Left ventricle myocardium superior (tissue), 1 donor: ENCODE measurements around the gene SLC52A3. TPM values are rescaled to one million over a fixed set of nuclear protein-coding genes. Genes with fewer than 3 reads are reported as not detected.
"Not testable (repeated sequence)": the region's sequence is repeated elsewhere in the genome, so short reads cannot be mapped to it uniquely, and the experiment has no call there.

Experiments used
- ATAC-seq: fragments of 200-7000 bp; cut with Tn5 transposase; one replicate; pipeline ENCODE4 v1.9.1; 2020; ENCODE audit warnings: mild to moderate bottlenecking, moderate library complexity
- DNase-seq: peaks from one replicate; pipeline ENCODE4 v3.0.0-alpha.2; 2020
- intact Hi-C: fragments of 100-400 bp; cut with micrococcal nuclease; formaldehyde crosslinking; loops from one replicate; pipeline ENCODE4 v1.11.0; 2022
- long read RNA-seq: library from polyadenylated mRNA; unstranded; transcript quantifications from one replicate; pipeline ENCODE4 v2.0.0, GENCODE V29; 2021
- total RNA-seq: library from RNA; stranded (reverse); fragmentation: NEBNext Ultra II Directional; extraction: Animal tissue kit (Norgen Biotek cat#: 25700); gene quantifications from one replicate; pipeline ENCODE4 v1.2.1, GENCODE V29; 2021
- donor health status: DM: no; HTN: yes; CAD: no; lungs with severe emphysema.

SLC52A3 gene
- 1.9 TPM for total RNA-seq
- long read RNA-seq, partial matches to known transcripts = 0 of 3 reads
- long read RNA-seq, other reads (novel, unspliced or antisense) = 1 of 3 reads

DNA sequence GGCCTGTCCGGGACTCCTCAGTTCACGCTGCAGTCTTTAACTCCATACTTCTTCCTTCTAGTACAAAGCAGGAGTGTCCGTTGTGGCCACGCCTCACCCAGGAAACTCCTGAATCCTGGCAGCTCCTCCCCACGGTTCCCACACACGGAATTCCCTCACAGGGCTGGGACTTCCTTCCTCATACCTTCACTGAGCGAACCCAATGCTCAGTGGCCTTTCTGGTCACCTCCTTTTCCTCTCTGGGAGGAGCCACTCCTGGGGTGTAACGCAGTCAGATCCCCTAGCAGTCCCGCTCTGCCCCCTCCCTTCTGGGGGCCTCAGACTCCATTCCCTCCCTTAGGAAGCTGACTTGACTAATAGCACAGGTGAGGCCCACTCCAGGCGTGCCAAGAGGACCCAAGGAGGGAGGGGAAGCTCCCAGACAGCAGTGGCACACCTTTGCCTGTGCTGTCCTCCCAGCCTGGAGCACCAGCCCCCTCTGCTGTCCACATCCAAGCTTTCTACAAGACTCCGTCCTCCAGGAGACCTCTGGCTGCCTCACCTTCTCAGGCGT, at the start of gene SLC52A3:
Gene SLC52A3 (minus strand): TSS at position 75 of the 553 bp plus-strand sequence. CDS start 2,726 bp downstream, outside the sequence.
- DNase-seq = no peak
- intact Hi-C loops = no loop called here
- ATAC-seq = peak; percentile 81

DNA sequence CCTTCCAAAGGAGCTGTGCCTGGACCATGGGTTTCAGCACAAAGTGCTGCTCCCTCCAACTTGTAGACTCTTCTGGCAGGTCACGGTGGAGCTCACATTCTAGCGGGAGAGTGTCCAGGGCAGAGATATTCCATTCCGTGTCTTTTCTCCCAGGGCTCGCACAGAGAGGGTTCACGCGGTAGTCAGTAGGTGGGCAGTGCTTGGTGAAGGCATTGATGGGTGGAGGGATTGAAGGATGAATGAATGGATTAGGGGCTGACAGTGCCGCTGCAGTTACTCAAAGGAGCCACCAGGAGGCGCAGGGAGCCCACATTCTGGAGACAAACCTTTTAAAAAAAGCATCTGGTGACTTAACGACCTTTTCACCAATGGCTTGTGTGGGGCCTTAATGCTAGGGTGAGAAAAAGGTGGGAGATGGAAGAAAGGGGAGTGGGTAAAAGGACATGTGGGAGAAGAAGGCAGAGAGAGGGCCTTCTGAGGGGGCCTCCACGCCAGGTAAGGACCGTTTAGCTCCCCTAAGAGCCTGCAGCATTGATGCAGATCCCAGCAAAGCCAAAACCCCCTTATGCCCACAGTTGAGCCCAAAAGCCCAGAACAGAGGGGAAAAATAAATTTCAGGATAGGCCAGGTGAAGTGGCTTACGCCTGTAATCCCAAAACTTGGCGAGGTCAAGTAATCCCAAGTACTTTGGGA, 47.8 kb upstream of the SLC52A3 start:
- intact Hi-C loops = loop anchor here (2.0 to 10.0 kb wide), 2 partner anchors 141 to 399 kb away; no protein-coding TSS in a partner anchor
- ATAC-seq = peak; percentile 59
- peak; percentile 70 for DNase-seq

DNA sequence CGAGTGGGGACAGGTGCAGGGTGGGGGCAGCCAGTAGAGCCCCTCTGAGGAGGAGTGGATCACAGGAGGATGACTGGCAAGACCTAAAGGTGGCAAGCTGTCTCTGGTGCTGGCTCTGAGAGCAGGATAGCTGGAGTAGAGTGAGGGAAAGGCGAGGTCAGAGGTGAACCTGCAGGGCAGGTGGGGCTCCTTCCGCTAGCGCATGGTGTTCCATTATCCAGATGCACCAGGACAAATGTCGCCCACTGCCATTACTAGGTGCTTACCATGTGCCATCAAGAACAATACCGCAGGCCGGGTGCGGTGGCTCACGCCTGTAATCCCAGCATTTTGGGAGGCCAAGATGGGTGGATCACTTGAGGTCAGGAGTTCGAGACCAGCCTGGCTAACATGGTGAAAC, 46.9 kb upstream of the SLC52A3 start:
- intact Hi-C loops = loop anchor here (10.0 kb wide), 1 partner anchor 400 kb away; no protein-coding TSS in a partner anchor
- DNase-seq = no peak
- no peak for ATAC-seq

DNA sequence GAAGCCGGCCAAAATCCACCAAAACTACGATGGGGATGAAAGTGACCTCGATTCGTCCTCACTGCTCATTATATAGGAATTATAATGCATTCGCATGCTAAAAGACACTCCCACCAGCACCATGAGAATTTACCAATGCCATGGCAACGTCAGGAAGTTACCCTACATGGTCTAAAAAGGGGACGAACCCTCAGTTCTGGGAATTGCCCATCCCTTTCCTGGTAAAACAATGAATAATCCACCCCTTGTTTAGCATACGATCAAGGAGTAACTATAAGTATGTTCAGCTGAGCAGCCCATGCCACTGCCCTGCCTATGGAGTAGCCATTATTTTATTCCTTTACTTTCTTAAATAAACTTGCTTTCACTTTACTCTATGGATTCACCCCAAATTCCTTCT, 45.1 kb upstream of the SLC52A3 start:
- ATAC-seq (no peak), DNase-seq (no peak)
- intact Hi-C loops = loop anchor here (10.0 kb wide), 1 partner anchor 401 kb away; no protein-coding TSS in a partner anchor

DNA sequence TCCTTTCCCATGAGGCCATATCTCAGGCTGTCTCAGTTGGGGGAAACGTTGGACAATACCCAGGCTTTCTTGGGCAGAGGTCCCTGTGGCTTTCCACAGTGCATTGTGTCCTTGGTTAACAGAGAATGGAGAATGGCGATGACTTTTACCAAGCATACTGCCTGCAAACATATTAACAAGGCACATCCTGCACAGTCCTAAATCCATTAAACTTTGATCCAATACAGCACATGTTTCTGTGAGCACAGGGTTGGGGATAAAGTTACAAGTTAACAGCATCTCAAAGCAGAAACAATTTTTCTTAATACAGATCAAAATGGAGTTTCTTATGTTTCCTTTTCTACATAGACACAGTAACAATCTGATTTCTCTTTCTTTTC, 44.1 kb upstream of the SLC52A3 start:
- DNase-seq, ATAC-seq: not testable (repeated sequence)
- intact Hi-C loops = loop anchor here (10.0 kb wide), 1 partner anchor 402 kb away; no protein-coding TSS in a partner anchor

DNA sequence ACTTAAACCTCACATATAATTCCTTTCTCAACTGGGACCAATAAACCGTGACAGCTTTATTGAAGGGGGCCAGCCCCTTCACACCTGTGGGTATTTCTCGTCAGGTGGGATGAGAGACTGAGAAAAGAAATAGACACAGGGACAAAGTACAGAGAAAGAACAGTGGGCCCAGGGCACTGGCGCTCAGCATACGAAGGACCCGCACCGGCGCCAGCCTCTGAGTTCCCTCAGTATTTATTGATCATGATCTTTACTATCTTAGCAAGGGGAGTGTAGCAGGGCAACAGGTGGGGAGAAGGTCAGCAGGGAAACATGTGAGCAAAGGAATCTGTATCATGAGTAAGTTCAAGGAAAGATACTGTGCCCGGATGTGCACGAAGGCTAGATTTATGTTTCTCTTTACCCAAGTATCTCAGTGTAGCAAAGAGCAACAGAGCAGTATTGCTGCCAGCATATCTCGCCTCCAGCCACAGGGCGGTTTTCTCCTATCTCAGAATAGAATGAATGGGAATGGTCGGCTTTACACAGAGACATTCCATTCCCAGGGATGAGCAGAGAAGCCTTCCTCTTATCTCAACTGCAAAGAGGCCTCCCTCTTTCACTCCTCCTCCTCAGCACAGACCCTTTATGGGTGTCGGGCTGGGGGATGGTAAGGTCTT, 43.6 kb upstream of the SLC52A3 start:
- not testable (repeated sequence) for ATAC-seq, DNase-seq
- intact Hi-C loops = loop anchor here (10.0 kb wide), 1 partner anchor 403 kb away; no protein-coding TSS in a partner anchor

DNA sequence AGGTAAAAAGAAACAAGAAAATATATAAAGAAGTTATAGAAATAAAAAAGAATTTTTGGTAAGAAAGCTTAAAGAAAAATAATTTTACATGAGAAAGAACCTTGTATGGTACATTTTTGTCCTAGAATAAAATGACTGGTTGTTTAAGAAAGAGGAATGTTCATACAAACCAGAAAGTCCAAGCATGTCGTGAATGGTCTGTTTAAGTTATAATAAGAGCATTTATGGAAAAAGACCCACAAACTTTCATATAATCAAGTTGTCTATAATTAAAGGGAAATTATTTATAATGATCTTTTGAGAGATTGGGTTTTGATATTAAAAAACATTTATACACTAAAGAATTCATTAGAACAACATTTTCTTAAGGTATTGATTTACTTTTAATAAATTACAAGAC, 37.4 kb upstream of the SLC52A3 start:
- ATAC-seq (no peak), DNase-seq (no peak)
- intact Hi-C loops = no loop called here

DNA sequence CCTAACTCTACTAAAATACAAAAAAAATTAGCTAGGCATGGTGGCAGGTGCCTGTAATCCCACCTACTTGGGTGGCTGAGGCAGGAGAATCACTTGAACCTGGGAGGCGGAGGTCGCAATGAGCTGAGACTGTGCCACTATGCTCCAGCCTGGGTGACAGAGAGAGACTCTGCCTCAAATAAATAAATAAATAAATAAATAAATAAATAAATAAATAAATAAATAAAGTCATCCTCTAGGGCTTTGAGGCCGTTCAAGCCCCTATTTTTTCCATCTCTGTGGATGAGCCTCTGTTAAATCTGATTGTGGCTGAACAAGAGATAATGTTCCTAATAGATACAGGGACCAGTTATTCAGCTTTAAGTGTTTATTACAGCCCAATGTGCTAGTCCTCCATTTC, 33.4 kb upstream of the SLC52A3 start:
- DNase-seq = no peak
- ATAC-seq = no peak
- intact Hi-C loops = no loop called here

DNA sequence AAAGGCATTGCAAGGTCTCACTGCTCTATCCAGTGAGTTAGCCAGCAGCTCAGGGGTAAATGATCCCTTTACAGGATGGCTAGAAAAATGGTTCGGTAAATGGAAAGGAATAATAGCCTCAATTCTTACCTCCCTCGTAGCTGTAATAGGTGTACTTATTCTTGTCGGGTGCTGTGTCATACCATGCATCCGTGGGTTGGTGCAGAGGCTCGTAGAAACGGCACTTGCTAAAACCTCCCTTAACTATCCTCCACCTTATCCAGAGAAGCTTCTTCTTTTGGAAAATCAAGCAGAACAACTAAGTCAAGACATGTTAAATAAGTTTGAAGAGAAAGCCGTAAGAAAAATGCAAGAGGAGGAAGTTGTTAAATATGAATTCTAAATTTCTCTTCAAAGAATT, 31.7 kb upstream of the SLC52A3 start:
- intact Hi-C loops, DNase-seq, ATAC-seq: not testable (repeated sequence)

DNA sequence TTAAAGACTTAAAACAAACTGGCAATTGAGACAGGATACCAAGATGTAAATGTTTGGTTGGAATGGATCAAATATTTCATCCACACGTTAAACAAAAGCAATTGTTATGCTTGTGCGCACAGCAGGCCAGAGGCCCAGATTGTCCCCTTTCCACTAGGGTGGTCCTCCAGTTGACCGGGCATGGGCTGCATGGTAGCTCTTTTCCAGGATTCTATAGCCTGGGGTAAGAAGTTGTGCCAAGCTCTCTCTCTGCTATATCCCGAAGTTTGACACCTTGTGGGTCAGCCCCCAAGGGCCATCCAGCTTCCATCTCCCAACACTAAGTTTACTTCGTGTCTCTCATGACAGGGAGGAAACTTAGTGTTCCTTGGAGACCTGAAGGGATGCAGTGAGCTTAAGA, 30.4 kb upstream of the SLC52A3 start:
- ATAC-seq, intact Hi-C loops, DNase-seq: not testable (repeated sequence)

DNA sequence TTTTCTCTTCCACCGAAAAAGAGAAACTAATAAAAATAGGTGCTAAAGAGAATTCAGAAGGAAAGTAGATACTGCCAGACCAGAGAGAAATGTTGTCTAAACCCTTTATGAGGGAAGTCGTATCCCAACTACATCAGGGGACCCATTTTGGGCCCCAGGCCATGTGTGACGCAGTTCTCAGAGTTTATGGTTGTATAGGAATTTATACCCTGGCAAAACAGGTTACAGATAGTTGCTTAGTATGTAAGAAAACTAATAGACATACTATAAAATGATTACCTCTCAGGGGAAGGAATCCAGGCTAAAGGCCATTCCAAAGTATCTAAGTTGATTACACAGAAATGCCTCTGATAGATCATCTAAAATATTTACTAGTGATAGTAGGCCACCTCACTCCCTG, 28.6 kb upstream of the SLC52A3 start:
- intact Hi-C loops = no loop called here
- DNase-seq (no peak), ATAC-seq (no peak)

DNA sequence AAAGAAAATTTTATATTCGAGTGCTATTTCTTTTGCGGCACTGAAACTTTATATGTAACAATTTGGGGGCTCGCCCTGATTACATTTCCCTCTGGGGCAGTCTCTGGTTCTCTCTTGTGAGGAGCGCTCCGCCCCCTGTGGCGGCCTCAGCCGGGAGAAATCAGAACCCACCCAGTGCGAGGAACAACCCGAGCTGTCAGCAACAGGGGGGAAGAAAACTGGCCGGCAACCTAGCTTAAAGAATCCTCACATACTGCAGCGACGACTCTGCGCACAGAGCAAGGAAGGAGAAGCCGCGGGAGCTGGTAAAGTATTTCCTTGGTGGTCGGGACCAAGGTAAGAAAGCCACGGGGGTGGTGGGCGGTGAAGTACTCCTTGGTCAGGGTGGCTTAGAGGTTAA, 23.9 kb upstream of the SLC52A3 start:
- DNase-seq = no peak
- intact Hi-C loops = no loop called here
- ATAC-seq = no peak

DNA sequence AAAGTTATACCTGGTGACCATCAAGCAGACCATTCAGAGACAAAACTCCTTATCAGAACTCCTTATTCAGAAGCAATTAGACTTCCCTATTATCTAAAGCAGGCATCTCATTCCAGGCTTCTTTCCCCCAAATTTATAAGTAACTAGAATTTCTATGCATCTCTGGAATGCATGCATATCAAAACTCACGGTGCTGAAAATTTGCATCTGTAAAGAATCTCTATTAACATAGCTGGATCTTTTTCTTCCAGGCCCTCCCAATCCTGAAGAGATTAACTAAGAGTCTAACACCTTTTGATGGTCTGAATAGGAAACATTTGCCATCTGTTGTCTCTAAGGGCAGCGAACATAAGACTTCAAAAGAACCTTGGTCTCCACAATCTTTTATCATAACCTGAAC, 22.8 kb upstream of the SLC52A3 start:
- intact Hi-C loops = no loop called here
- DNase-seq (no peak), ATAC-seq (no peak)

DNA sequence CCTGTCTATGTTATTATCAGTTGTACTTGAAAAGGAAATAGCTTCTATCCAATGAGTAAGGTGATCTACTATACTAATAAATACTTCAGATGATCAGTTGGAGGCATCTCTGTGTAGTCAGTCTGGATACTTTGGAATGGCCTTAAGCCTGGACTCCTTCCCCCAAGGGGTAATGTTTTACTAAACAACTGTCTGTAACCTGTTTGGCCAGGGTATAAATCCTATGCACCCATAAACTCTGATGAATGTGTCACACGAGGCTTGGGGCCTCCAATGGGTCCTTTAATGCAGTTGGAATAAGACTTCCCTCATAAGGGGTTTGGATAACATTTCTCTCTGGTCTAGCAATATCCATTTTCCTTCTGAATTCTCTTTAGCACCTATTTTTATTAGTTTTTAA, 19.5 kb upstream of the SLC52A3 start:
- DNase-seq = no peak
- intact Hi-C loops = no loop called here
- ATAC-seq = no peak

DNA sequence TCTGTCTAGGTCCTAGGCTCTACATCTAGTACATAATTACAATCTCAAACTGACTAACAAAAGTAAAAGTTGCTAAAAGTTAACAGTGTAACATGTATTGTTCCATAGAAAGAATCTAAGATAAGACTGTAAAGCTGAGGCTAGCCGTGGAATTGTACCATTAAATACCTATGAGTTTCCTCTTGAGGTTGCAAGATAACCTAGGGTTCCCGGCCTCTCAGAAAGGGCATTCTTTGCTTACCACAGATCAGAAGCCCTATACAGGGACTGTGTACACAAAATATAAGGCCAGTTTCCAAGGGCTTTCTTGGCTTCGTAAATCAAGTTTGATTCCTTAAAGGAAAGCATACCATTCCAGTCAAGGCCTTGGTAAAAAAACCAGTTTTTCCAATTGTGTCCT, 11.5 kb upstream of the SLC52A3 start:
- DNase-seq (no peak), ATAC-seq (no peak)
- intact Hi-C loops = no loop called here

DNA sequence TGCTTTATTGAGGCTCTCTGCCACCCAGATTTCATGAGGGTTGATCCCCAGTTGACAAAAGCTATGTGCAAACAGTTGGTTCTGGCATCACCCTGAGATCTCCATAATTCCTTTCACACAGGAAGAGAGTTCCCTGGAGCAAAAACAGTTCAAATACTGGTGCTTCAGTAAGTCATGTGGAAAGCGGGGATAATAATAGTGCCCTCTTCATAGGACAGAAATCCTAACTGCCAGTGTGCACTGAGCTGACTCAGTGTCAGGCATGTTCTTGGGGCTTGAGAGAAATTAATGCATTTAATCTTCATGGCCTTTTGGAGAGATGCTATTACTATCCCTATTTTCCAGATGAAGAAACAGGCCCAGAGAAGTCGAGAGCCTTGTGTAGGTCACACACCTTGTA, 7.9 kb upstream of the SLC52A3 start:
- DNase-seq (no peak), ATAC-seq (peak; percentile 43)
- intact Hi-C loops = no loop called here

DNA sequence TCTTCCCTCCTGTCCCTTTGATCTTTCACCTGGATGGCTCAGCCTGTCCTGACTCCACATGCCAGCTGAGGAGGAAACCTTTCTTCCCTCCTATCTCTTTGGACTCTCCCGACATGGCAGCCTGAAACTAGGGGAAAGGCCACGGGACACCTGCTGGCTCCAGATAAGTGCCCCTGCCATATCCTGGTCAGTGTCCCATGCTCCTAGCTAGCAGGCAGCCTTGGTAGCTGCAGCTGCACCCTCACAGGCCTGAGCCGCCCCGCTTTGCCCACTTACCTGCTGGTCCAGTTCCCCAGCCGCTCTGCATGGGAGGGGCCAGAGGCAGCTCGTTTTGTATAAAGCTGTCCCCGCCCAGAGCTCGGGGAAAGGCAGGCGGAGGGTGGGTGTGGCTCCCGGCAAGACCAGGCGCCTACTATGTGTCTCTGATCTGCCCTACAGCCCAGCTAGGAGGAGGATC, 7.4 kb upstream of the SLC52A3 start:
- intact Hi-C loops = no loop called here
- DNase-seq (no peak), ATAC-seq (peak; percentile 82)

DNA sequence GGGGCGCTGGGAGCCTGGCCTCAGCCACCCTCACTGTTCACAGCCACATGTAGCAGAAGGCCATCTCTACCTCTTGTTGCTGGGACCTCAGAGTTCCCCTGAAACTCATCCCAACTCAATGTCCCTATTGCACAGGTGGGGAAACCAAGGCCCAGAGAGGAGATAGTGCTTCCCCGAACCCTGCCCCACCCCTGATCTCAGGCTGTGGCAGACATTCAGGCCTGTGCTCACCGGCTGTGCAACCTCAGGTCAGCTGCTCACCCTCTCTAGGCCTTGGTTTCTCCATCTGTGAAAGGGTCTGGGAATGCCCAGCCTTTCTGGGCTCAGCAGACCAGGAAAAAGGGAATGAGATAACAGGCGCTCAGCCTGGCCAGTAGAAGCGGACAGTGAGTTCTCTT, 6.4 kb upstream of the SLC52A3 start:
- intact Hi-C loops = no loop called here

DNA sequence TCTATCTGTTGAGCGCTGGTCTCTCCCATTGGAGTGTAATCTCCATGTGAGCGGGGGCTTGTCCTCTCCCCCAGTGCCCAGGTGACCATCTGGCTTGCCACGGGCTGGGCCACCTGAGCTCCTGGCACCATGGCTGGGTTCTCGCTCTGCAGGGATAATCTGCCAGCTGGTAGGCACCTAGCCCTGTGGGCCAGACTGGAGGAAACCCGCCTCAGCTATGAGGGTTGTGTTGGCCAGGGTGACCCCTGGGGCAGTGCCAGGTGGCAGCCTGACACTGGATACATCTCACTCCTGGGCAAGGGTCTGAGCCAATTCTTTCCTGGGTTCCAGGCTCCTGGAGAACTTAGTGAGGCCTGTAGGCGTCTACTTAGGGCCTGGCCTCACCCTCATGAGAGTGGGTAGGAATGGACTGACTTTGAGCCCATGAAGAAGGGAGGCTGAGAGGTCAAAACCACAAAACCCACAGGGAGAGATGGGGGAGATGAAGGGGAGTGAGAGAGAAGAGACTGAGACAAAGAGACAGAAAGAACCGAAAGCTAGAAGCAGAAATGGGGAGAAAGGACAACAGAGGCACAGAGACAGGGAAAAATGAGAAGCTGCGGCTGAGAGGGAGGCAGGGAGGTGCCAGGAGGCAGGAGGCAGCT, 5.8 kb upstream of the SLC52A3 start:
- intact Hi-C loops = no loop called here
- ATAC-seq = no peak

More for the DNA sequence above, 6.4 kb upstream of the SLC52A3 start:
- ATAC-seq = no peak
- no peak for DNase-seq

DNA sequence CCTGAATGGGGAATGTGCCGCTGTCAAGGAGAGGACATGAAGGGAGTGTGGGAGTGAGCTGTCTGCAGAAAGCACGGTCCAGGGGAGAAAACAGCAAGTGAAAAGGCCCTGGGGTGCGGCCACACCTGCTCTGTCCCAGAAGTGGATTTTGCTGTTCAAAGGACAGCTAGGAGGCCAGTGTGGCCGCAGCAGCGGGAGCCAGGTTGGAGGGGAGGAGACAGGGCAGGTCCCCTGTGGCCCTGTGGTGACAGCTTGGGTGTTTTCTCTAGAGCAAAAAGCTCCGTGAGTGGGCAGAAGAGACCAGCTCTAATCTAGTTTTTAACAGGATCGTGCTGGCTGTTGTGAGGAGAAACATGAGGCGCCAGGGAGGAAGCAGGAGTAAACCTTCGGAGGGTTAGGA, 4.5 kb upstream of the SLC52A3 start:
- intact Hi-C loops = no loop called here
- DNase-seq (no peak), ATAC-seq (no peak)

More for the DNA sequence above, 5.8 kb upstream of the SLC52A3 start:
- DNase-seq = no peak
